Right lung (tissue), 5 donors: Measurements from ENCODE around the gene ATF3. TPM values are rescaled to one million over a fixed set of nuclear protein-coding genes. Genes with fewer than 3 reads are reported as not detected.
"Not testable (repeated sequence)": the region's sequence is repeated elsewhere in the genome, so short reads cannot be mapped to it uniquely, and the experiment has no call there.

Experiments
- DNase-seq, 2 donors: peaks; one replicate each; pipeline ENCODE4 v3.0.0-alpha.2; 2013
- polyA plus RNA-seq, 5 donors: library from polyadenylated mRNA; unstranded; fragments of 120-200 nt; gene quantifications; one replicate each; pipeline versions ENCODE4 v1.2.1 to v1.2.3, GENCODE V29; 2013; ENCODE audit warnings: inconsistent platforms in 1 of 5, low replicate concordance in 1 of 5; ENCODE audit not compliant: insufficient read length in 5 of 5, insufficient read depth in 1 of 5

The ATF3 gene
- polyA plus RNA-seq, 5 donors: 5.9 to 30.2 (median 21.9) TPM

GRCh38 chr1:212649020-212649419, 40.5 kb downstream of the ATF3 start:
- peak in 1 of 2 donors; percentile 44 for DNase-seq

DNA sequence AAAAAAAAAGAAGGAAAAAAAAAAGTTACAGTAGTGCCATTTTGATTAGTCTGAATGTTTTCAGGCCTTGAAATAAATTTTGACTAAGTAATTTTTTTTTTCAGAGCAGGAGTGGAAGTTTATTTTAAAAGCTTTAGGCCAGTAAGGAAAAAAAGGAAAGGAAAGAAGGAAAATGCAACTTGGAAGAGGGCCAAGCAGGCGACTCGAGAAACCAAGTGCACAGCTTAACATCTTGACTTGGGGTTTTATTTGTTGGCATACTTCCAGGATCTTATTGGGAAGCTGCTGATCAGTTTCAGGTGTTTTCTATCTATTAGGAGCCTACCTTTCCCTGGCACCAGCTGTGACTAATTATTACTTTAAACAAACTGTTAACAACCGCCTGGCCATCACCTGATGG, 41.7 kb downstream of the ATF3 start:
- no peak for DNase-seq

- DNase-seq: no peak
Measured at GRCh38 chr1:212651521-212651920, 43.0 kb downstream of the ATF3 start.

DNA sequence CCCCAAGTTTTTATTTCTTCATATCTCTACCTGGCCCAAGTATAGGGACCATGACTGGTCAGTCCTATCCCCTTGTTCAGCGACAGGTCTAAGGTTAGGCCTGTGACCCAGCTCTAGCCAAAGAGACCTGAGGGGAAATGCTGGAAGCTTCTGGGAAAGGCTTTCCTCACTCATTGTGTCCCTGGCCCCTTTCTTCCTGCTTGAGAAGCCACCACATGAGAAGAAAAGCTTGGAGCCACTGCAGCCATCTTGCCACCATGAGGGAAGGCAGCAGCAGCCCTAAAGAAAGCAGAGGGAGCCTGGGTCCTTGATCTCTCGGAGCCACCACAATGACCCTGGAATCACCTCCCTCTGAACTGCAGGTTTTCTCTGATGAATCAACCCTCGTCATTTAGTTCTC, 43.4 kb downstream of the ATF3 start:
- no peak for DNase-seq

DNA sequence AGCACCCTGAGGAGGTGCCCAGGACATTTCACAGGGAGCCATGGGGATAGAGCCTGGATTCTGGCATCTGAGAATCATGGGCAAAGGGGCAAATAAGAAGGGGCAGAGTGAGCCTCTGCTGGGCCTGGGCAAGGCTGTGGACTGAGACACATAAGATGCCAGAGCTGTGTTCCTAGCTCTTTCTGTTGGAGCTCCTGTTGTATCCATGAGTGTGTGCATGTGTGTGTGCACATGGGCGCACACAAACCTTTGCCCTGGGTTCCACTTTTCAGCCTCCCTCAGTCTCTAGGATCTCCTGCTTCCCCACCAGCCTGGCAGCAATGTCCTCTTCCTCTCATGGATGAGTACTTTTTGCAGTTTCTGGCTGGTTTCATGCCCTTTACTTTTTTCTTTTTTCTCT, 44.0 kb downstream of the ATF3 start:
- DNase-seq: no peak

GRCh38 chr1:212655668-212656440, 47.3 kb downstream of the ATF3 start:
- no peak for DNase-seq

- DNase-seq: no peak
Measured at GRCh38 chr1:212656730-212657129, 48.2 kb downstream of the ATF3 start.

- not testable (repeated sequence) for DNase-seq
Measured at GRCh38 chr1:212658250-212658649, 49.7 kb downstream of the ATF3 start.

- DNase-seq: no peak
Measured at GRCh38 chr1:212664409-212665199, 56.0 kb downstream of the ATF3 start.

DNA sequence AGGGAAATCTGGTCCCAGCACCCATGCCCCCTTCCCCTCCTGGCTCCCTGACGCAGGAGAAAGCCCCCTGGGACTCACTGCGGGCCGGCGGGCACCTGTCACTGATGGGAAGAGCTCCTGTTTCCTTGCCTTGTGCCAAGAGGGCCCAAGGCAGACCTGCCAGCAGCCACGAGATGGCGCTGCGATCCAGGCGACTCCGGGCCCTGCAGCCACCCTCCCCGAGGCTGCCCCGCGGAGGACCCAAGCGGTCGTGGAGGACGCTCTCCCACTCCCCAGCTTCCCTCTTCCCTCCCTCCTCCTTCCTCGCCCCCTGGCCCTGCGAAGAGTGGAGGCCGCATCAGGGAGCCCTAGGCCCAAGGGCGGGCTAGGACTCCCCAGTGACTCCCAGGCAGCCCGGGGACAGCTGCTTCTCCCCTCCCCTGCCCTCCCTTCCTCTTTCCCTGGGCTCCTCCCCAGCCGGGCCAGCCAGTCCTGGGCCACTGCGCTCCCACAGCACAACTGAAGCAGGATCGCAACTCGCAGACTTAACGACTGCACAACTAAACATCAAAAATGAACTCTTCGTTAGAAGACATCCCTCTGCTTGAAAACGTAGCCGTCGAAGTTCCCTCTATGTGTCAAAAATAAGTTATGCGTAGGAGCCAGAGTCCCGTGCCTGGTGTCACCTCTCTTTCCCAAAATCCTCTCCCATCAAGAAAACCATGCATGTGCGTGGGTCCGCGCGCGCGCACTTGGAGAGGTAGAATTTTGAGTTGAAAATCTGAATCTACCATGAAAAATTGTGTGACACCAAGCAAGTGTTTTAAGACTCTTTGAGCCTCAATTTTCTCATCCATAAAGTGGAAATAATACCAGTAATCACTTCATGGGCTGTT, 56.9 kb downstream of the ATF3 start:
- peak; percentile 82 to 83 for DNase-seq

GRCh38 chr1:212666116-212666775, 57.7 kb downstream of the ATF3 start:
- DNase-seq: no peak

DNA sequence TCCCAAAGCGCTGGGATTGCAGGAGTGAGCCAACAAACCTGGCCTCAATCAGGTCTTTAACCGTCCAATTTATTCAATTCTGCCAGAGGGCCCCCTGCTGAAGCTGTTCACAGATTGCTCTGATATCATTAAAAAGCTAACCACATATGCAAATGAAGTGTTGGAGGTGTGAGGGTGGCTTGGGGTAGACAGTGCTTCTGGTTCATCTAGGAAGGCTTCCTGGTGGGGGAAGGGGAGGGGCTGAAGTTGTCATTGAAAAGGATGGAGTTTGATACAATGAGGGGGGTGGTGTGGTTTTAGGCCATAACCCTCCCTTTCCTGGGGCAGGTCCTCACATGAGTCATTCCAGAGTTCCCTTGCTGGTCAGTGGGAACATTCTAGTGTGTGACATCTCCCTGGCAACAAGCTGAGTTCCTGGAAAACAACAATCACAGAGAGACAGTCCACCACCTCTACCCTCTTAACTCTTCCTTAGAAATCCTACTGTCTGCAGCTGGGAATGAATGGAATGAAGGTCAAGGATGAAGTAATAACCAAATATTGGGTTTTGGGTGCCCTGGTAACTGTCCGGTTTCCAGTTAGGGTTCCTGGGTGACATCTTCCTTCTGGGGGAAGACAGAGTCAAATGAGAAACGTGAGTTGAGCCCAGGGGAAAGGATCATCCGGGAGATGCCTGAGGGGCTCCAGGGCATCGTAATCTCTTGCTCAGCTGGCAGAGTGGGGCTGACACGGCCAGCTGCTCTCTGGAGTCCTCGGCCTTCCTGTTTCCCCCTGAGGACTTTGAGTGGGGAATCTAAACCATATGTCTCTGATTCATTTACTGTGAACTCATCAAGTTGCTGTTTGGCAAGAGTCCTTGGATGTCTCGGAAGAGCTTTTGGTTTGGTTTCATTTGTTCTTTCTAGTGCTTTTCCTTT, 58.9 kb downstream of the ATF3 start:
- peak; percentile 82 to 84 for DNase-seq

- no peak for DNase-seq
Measured at GRCh38 chr1:212668477-212668876, 59.9 kb downstream of the ATF3 start.

- DNase-seq: no peak
Measured at GRCh38 chr1:212669102-212669501, 60.5 kb downstream of the ATF3 start.

GRCh38 chr1:212669600-212669999, 61.0 kb downstream of the ATF3 start:
- DNase-seq: no peak

DNA sequence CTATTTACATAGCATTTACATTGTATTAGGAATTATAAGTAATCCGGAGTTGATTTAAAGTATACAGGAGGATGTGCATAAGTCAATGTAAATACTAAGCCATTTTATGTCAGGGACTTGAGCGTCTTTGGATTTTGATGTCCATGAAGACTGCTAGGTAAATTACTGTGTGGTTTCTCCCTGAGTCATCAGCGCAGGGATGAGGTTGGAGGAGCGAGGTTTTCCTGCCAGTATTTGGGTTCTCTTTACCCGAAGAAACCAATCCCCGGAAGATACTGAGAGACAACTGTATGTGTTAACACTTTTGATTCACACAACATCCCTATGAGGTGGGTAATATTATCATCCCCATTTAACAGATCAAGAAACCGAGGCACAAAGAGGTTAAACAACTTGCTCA, 61.7 kb downstream of the ATF3 start:
- no peak for DNase-seq
